HS-5 (cell line): ENCODE data around the gene INO80.

Experiments used
- DNase-seq: peaks from one replicate; pipeline ENCODE4 v3.0.0-alpha.2; 2012; ENCODE audit warnings: low read depth

The INO80 gene

DNA sequence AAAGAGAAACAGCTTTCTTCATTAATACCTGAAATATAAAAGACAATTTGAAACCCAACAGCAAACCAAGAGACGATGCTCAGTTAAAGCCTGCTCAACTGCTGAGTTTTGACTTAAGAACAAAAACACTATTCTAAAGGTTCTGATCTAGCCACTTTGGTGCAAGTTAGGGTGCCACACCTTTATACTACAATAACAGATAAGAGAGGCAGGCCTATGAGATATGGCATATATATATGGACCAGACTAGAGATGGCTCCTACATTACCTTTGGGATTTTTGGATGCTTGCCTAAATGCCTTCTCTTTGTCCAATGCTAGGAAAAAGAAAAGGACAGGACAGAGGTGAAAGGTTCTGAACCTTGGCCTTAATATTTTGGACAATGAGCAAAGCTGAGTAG lies 68.6 kb downstream of the INO80 start:
- DNase-seq: no peak

DNA sequence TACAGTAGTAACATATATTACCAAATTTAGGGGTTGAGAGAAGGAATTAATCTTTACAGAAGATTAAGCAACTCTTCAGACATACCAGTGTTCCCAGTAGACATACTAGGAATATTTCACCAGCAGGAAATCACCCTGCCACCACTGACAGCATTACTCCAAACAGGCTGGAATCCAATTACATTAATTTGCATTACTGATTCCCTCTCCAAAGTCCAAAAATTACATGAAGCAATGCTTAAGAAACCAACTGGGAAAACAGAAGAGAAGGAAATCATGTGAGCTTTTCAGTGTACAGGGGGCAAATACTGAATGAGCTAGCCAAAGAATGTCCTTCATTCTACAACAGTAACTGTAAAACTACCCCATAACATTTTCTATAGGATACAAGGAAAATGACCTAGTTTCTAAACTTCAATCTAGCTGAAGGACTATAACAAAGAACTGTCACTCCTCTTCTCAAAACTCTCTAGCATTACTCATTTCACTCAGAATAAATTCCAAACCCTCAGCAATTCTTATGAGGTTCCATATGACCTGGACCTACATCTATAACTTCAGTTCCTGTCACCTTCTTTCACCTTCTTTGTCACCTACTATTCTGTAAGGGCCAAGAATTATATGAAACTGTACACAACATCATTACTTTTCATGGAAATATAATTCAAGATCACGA lies 72.7 kb downstream of the INO80 start:
- DNase-seq: no peak

DNA sequence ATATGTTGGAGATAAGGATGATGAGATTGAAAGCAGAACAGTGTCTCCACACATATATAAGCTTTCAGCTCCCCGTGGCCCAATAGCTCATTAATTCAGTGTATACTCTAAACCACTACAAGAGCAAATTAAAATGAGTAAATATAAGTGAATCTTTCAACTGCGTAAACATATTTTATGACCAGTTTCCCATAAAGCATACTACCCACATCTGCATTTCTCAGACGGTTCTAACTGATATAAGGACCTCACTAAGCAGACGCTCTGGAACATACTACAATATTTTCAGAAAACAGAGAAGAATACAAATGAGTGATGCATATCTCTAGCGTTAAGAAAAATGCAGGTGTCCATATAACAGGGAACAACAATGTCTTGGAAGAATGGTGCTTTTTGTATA lies 73.2 kb downstream of the INO80 start:
- DNase-seq: no peak

DNA sequence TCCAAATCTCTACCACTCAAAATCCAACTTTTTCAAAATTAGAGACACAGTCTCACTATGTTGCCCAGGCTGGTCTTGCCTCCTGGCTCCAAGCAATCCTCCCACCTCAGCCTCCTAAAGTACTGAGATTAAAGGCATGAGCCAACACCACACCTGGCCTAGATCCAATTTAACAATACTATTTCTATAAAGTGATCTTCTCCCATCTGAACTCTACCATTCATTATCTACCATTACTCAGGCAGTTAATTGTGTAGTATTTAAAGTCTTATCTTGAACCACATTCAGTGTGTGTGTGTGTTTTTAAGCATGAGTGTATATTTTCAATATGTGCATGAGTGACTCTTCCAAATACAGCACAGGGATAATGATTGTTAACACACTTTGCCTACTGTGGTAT lies 77.0 kb downstream of the INO80 start:
- DNase-seq: no peak

DNA sequence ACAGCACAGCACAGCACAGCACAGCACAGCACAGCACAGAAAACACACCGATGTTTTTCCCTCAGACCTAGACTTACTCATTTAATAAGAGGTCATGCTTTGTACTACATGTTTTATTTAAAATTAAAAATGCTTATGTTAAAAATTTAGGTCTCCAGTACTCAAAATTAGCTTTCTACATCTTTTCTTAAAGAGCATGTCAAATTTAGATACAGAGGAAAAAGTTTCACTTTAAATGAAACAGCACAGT lies 84.1 kb downstream of the INO80 start:
- no peak for DNase-seq

DNA sequence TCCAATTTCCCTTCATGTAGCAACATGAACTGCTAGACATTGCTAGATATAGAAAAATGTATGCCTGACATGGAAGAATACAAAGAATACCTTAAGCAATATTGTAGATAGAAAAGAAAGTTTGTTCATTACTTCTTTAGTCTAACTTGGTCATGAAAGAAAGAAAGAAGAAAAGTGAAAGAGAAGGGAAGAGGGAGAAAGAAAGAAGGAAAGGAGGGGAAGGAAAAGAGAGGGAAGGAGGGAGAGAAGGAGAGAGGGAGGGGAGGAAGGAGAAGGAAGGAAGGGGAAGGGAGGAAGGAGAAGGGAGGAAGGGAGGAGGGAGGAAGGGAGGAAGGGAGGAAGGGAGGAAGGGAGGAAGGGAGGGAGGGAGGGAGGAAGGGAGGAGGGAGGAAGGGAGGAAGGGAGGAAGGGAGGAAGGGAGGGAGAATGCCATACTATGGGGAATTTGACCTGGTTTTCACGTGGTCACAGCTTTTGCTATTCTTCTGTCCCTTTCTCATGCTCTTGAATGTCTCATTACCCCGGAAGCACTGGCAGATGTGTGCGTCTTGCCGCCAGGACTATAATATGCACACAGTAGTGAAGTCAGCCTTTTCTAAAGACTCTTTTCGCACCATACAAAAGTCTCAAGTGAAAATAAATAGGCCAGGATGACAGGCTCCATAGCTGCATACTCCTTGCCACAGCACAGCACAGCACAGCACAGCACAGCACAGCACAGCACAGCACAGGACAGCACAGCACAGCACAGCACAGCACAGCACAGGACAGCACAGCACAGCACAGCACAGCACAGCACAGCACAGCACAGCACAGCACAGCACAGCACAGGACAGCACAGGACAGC lies 84.6 kb downstream of the INO80 start:
- no peak for DNase-seq

DNA sequence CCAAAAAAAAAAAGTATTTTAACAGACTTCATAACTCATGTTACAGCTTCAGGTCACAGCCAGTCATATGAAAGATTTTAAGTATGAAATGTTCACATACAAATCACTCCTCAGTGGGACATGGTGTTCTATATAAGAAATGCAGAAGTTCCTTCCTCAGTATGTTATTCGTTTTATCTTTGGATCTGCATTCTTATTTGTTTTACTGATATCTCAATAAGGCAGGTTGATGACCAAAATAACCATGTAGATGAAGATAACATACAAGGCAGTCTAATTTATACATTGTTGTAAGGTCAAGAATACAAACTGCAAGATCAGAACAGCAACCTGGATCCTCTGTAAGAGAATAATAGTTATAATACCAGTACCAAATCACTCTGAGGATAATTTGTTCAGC lies 87.2 kb downstream of the INO80 start:
- DNase-seq: no peak

DNA sequence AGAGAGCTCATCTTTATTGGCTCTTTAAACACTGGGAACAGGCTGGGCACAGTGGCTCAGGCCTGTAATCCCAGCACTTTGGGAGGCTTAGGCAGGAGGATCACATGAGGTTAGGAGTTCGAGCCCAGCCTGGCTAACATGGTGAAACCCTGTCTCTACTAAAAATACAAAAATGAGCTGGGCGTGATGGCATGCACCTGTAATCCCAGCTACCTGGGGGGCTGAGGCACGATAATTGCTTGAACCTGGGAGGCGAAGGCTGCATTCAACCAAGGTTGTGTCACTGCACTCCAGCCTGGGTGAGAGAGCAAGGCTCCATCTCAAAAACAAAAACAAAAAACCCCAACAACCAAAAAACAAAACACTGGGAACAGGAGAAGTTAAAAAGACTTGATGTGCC lies 90.7 kb downstream of the INO80 start:
- DNase-seq: no peak

DNA sequence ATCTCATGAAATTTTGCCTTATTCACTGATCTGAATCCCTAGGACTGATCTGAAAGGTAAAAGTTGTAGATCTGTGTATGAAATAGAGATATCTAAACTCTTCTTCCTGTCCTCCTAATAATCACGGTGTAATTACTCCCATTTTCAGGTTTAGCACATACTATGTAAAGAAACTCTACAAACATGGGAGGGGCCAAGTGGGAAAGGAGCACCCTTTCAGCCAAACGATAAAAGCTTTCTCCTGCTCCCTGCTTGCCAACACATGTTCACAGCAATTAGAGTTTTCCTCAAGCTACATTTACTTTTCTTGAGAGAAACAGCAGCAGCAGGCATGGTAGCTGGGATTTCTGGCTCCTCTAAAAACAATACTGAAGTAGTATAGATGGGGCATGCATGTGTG lies 91.2 kb downstream of the INO80 start:
- DNase-seq: no peak

DNA sequence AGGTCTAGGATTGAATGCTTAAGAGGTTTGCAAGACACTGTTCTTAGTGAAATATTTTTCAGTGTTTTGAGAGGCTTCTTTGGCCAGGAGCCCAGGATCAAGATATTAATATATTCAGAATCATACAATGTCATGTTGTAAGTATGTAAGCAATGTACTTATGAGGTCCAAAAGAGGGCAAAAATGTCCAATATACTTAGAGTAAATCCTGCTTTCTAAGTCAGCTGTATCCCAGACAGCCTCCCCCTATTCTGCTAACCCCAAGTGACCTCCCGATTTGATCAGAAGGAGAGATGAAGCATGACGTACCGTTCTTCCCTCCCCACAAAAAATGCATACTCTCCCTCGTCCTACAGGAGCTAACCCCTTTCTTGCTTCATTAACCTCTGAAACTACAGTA lies 91.9 kb downstream of the INO80 start:
- peak; percentile 43 for DNase-seq

DNA sequence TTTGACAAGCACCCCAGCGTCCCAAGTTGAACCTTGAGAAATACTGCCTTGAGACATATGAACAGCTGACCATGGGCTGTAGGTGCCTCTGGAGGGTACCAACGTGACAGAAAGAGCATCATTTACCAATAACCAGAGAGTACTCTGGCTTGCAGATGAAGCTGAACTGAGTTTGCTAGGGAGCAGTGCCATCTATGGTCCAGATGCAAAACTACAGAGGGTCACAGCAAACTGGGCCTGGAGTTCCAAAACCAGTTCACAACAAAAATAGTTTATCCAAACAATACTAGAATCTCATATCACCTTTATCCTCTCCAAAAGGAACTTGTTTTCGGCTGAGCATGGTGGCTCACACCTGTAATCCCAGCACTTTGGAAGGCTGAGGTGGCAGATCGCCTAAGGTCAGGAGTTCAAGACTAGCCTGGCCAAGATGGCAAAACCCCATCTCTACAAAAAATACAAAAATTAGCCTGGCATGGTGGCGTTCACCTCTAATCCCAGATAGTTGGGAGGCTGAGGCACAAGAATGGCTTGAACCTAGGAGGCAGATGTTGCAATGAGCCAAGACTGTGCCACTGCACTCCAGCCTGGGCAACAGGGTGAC lies 93.5 kb downstream of the INO80 start:
- DNase-seq: peak; percentile 28

DNA sequence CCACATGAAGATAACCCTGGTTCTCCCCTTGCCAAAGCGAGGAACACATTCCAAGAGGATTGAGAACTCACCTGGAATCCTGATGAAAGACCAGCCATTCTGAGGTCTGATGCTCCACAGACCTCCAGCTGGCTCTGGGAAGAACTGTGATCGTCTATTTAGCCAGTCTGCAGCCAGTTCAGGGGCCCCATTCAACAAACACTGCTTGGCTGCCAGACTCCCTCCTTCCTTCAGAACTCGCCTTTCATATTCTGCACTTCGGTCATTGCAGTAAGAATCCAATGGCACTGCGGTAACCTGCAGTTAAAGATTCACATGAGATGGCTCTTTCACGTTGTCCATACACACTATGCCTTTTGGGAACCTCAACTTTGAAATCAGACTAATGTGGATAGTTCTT lies 95.3 kb downstream of the INO80 start:
- DNase-seq: no peak

DNA sequence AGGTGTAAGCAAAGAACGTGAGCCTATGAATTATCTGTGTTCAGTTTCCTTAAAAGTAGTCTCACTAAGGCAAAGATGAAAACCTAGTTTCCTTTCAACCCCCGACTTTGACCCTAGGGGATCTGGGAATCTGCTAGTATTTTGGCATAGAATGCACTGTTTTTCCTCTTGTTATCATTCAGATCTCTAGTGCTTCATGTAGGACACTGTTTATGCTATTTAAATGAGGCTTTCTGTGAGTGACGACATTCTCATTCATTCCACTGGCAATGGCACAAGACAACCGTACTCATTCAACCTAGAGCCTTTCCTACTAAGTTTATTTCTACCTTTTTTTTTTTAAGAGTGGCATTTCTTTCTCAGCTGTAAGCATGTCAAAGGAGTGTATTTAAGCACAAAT lies 95.8 kb downstream of the INO80 start:
- no peak for DNase-seq

DNA sequence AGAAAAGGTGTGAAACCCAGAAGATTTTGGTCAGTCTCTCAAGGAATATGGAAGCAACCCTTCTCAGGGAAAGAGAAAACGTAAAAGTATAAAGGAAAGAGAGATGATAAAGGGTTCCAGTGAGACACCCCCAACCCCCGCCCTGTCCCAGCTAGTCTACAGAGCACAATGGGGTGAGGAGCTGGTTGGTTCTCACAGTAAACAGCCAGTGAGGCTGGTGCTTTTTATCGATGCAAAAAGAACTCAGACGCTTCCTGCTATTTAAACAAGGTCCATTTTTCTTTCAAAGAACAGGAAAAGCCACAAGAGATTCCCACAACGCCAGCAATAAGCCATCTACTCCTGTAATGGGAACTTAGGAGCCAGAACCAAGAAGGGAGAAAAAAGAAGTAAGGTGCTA lies 96.9 kb downstream of the INO80 start:
- no peak for DNase-seq

DNA sequence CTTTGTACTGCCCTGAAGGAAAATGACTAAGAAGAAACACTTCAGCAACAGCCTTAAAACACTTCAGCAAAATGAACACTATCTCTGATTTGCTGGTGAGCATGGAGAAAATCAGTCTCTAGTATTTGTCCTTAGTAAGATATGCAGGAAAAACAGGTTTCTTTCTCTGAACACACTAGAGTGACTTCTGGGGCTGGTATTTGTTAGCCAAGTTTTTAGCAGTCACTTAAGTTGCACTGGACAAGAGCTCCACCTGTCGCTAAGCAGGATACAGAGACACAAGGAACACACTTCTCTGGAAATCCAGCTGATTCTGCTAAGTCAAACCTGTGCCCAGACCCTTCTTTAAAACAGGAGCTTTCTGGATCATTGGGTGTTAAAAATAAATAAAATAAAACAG lies 97.5 kb downstream of the INO80 start:
- no peak for DNase-seq

DNA sequence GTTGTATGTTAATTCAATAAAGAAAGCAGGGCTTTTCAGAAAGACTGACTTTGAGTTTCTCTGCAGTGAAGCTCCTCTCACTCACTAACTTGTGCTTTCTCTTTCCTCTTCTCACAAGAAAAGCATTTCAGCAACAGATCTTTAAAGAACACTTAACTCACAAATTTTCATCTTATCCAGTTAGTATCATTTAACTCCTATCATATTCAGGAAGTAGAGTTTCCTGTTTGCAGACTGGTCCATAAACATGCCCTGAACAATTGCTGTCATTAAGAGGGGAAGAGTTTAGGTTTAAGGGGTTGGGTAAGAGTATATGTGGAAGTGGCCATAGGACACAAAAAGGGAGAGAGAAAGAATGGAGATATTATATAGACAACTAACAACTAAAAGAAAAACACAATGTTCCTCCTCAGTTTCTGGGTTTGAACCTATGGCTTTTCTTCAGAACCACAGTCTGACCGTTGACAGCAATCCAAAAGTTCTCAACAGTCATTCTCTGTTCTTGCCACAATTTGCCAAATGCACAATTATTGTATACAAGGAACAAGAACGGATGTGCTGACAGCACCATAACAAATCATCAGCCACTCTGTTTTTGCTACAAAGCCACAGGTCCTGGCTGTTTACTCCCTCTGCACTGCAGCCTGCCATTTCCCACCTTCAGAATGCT lies 98.9 kb downstream of the INO80 start:
- DNase-seq: no peak

DNA sequence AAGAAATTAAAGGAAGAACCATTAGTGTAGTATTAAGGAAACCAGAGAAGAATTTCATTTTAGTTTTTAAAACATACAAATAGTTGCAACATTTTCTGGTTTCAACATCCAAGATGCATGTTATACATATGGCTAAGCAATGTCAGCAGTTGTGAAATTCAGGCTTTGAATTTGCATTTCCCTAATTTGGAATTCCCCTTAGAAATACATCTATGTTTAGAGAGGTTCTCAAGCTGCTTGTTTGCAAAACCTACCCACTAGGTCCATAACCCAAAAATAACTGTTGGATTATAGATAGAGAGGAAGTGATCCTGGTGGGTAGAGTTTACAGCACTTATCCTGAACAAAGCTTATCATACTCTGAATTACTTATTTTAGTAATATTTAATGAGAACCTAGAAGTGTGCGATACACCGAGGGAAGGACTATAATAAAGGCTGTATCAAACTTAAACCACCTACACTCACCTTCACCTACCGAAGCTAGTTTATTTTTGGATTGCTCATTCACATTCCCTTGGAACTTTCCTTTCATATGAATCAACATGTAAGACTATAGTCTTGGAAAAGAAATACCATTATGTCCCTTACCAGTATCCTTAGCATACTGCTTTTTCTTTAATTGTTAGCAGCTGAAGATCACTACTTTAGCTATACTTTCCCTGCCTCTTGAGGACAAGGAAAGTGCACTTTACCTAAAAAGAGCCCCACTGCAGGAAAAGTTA lies 102.2 kb downstream of the INO80 start:
- peak; percentile 22 for DNase-seq

DNA sequence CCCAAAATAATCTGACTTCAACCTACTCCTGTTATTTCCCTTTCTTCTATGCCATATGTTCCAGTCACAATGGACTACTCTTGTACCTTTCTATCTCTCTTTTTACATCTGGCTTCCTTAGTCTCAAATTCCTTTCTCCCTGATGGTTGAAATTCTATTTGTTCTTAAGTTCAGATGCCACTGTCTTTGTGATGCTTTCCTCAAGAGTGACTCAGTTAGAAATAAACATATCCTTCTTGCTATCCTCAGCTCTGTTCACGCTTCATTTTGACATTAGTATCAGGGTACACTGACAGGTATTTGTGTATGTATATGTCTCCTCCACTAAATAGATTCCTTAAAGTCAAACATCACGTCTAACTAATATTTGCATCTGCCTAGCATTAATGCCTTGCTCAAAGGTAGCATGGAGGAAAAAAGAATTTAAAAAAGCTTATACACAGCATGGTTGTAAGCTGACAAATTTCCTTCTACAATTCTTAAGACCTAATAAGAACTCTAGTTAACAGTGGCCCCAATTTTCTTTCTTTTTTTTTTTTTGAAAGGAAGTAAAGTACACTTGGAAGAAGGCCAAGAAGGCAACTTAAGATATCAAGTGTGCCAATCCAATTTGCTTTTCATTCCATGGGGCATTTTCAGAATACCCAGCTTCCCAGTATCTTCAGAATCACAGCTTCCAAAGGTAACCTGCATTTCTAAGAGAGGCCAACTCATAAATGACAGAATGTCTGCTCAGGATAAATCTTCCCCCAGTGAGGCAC lies 104.8 kb downstream of the INO80 start:
- DNase-seq: no peak

DNA sequence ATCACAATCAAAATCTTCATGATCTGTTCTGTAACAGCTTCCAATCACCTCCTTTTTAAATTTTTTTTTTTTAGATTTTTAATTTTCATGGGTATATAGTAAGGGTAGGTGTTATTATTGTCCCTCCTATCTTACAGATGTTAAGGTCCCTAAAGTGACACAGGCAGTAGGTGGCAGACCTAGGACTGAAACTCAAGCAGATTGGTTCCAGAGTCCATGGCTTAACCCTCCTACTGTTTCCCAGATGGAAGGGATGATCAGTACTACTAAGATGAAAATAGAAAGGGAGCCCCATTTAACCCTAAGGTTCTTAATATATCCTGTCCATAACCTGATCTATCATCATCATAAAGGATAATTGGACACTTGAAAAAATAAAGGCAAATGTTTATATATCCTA lies 105.7 kb downstream of the INO80 start:
- DNase-seq: no peak

DNA sequence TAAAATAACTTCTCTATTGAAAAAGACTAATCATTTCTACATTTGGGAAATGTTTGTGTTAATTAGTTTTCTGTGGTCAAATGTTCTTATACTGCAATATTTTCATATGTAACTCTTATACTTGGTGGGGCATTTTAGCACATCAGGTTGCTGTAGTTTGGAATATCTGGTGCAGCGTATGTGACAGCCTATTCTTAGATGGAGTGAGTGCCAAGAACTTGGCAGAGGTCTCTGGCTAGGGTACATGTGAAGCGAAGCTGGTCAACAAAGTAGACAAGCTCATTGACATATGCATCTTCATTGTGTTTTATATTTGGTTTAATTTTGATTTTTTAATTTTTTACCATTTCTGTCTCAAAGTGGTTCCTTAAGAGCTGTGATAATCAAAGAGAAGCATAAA lies 109.6 kb downstream of the INO80 start:
- DNase-seq: no peak

DNA sequence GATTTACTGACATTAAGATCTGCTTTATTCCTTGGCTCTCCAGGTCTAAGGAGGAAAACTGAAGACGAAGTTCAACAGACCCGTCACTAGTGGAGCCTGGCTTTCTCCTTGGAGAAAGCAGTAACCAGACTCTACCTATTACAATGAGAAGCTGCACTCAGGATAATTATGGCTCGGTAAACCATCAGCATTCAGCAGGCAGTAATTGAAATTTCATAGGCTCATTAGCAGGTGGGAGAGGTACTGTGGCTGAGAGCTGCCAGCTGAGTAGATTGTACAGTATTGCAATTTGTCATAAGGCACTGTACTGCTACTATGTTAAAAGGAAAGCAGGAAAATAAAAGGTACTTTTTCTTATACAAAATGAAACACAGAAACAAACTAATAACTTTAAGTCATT lies 111.6 kb downstream of the INO80 start:
- no peak for DNase-seq
